ENCODE results near the gene S1PR4.
A peak's percentile ranks its signal among the peaks of the same experiment; 100 is the strongest.

S1PR4 gene

GRCh38 chr19:3222709-3223108, 44.1 kb downstream of the S1PR4 start:
- H3K36me3 ChIP-seq (ENCODE audit: insufficient read depth, low read length), result no peaks in the 10 kb centered on the region

GRCh38 chr19:3224346-3225168, 46.0 kb downstream of the S1PR4 start, which contains the start of gene CELF5:
Gene CELF5 (plus strand): TSS chr19:3224661. CDS start chr19:3224740, 79 bp downstream.
- H3K4me2 ChIP-seq (ENCODE audit: low read length), result peak within 1 kb of the TSS; percentile 70
- no peaks in the 10 kb centered on the region for H3K9me3 ChIP-seq (replicated peaks; ENCODE audit: low read length)
- no peak within 1 kb of the TSS for H3K9ac ChIP-seq (ENCODE audit: low read depth, low read length)
- no peaks in the 10 kb centered on the region for H3K36me3 ChIP-seq (ENCODE audit: insufficient read depth, low read length)
- peak within 1 kb of the TSS; percentile 47 for H3K4me3 ChIP-seq (ENCODE audit: low read length)
- peaks cover 39% of the 10 kb centered on the region for H3K27me3 ChIP-seq (ENCODE audit: control insufficient read depth, insufficient read depth, low read length)
- H3K4me1 ChIP-seq (ENCODE audit: control insufficient read depth, insufficient read depth, low read length), result no peaks in the 10 kb centered on the region

More at GRCh38 chr19:3222709-3223108, 44.1 kb downstream of the S1PR4 start:
- Histone ChIP-seq H3K9me3 (replicated peaks; ENCODE audit: low read length) (no peaks in the 10 kb centered on the region), H3K4me2 (ENCODE audit: low read length) (no peak overlapping the region), H3K4me3 (ENCODE audit: low read length) (no peak overlapping the region), H3K27me3 (ENCODE audit: control insufficient read depth, insufficient read depth, low read length) (peaks cover 24% of the 10 kb centered on the region), H3K4me1 (ENCODE audit: control insufficient read depth, insufficient read depth, low read length) (no peaks in the 10 kb centered on the region), H3K9ac (ENCODE audit: low read depth, low read length) (no peak overlapping the region)

- Histone ChIP-seq H3K4me3 (ENCODE audit: low read length) (no peak overlapping the region), H3K9ac (ENCODE audit: low read depth, low read length) (no peak overlapping the region), H3K4me1 (ENCODE audit: control insufficient read depth, insufficient read depth, low read length) (no peaks in the 10 kb centered on the region), H3K4me2 (ENCODE audit: low read length) (no peak overlapping the region), H3K27me3 (ENCODE audit: control insufficient read depth, insufficient read depth, low read length) (peaks cover 44% of the 10 kb centered on the region), H3K36me3 (ENCODE audit: insufficient read depth, low read length) (no peaks in the 10 kb centered on the region), H3K9me3 (replicated peaks; ENCODE audit: low read length) (no peaks in the 10 kb centered on the region)
These were observed 46.6 kb downstream of the S1PR4 start for GRCh38 chr19:3225169-3225485.

GRCh38 chr19:3225677-3226093, 47.1 kb downstream of the S1PR4 start:
- Histone ChIP-seq H3K4me2 (ENCODE audit: low read length) (no peak overlapping the region), H3K4me1 (ENCODE audit: control insufficient read depth, insufficient read depth, low read length) (no peaks in the 10 kb centered on the region), H3K27me3 (ENCODE audit: control insufficient read depth, insufficient read depth, low read length) (peaks cover 50% of the 10 kb centered on the region), H3K9ac (ENCODE audit: low read depth, low read length) (no peak overlapping the region), H3K36me3 (ENCODE audit: insufficient read depth, low read length) (no peaks in the 10 kb centered on the region), H3K9me3 (replicated peaks; ENCODE audit: low read length) (no peaks in the 10 kb centered on the region), H3K4me3 (ENCODE audit: low read length) (no peak overlapping the region)

GRCh38 chr19:3227054-3227626, 48.6 kb downstream of the S1PR4 start:
- Histone ChIP-seq H3K4me3 (ENCODE audit: low read length) (no peak overlapping the region), H3K4me2 (ENCODE audit: low read length) (no peak overlapping the region), H3K9me3 (replicated peaks; ENCODE audit: low read length) (no peaks in the 10 kb centered on the region), H3K9ac (ENCODE audit: low read depth, low read length) (no peak overlapping the region), H3K4me1 (ENCODE audit: control insufficient read depth, insufficient read depth, low read length) (no peaks in the 10 kb centered on the region), H3K27me3 (ENCODE audit: control insufficient read depth, insufficient read depth, low read length) (peaks cover 51% of the 10 kb centered on the region), H3K36me3 (ENCODE audit: insufficient read depth, low read length) (no peaks in the 10 kb centered on the region)

GRCh38 chr19:3229346-3229743, 50.8 kb downstream of the S1PR4 start:
- H3K9me3 ChIP-seq (replicated peaks; ENCODE audit: low read length), result no peaks in the 10 kb centered on the region
- no peak overlapping the region for H3K9ac ChIP-seq (ENCODE audit: low read depth, low read length)
- H3K27me3 ChIP-seq (ENCODE audit: control insufficient read depth, insufficient read depth, low read length), result peaks cover 65% of the 10 kb centered on the region
- no peaks in the 10 kb centered on the region for H3K36me3 ChIP-seq (ENCODE audit: insufficient read depth, low read length)
- no peaks in the 10 kb centered on the region for H3K4me1 ChIP-seq (ENCODE audit: control insufficient read depth, insufficient read depth, low read length)
- H3K4me2 ChIP-seq (ENCODE audit: low read length), result no peak overlapping the region
- H3K4me3 ChIP-seq (ENCODE audit: low read length), result no peak overlapping the region

Data from skeletal muscle satellite cell (primary cell).